ENCODE measurements around the gene SARDH. TPM values are rescaled to one million over a fixed set of nuclear protein-coding genes. Genes with fewer than 3 reads are reported as not detected.

The SARDH gene
- total RNA-seq, 1 donor from 2014 or later = 6.8 TPM

GRCh38 chr9:133635098-133635497 lies 103.1 kb downstream of the SARDH start:
- TF ChIP-seq CTCF (conservative IDR thresholded peaks at IDR 0.05) = no peak
- Mint-ChIP-seq H3K4me3 (no peak overlapping the region), H3K4me1 (ENCODE audit: unreplicated experiment) (peaks cover 25% of the 10 kb centered on the region), H3K27me3 (peaks cover 18% of the 10 kb centered on the region), H3K9me3 (no peaks in the 10 kb centered on the region), H3K27ac (no peak overlapping the region), H3K36me3 (no peaks in the 10 kb centered on the region)
- DNase-seq (ENCODE audit: extremely low spot score, unreplicated experiment) = no peak

- Mint-ChIP-seq H3K27ac (no peak overlapping the region), H3K27me3 (peaks cover 18% of the 10 kb centered on the region), H3K36me3 (no peaks in the 10 kb centered on the region), H3K9me3 (no peaks in the 10 kb centered on the region), H3K4me3 (no peak overlapping the region), H3K4me1 (ENCODE audit: unreplicated experiment) (peaks cover 25% of the 10 kb centered on the region)
- TF ChIP-seq CTCF (conservative IDR thresholded peaks at IDR 0.05) = no peak
- DNase-seq (ENCODE audit: extremely low spot score, unreplicated experiment) = no peak
These were observed 104.0 kb downstream of the SARDH start for GRCh38 chr9:133634081-133634691.

GRCh38 chr9:133633681-133634080 lies 104.5 kb downstream of the SARDH start:
- no peaks in the 10 kb centered on the region for H3K9me3 Mint-ChIP-seq
- H3K27ac Mint-ChIP-seq = no peak overlapping the region
- peaks cover 18% of the 10 kb centered on the region for H3K27me3 Mint-ChIP-seq
- TF ChIP-seq CTCF (conservative IDR thresholded peaks at IDR 0.05) = no peak
- peaks cover 25% of the 10 kb centered on the region for H3K4me1 Mint-ChIP-seq (ENCODE audit: unreplicated experiment)
- H3K36me3 Mint-ChIP-seq = no peaks in the 10 kb centered on the region
- DNase-seq (ENCODE audit: extremely low spot score, unreplicated experiment) = no peak
- no peak overlapping the region for H3K4me3 Mint-ChIP-seq

- TF ChIP-seq CTCF (conservative IDR thresholded peaks at IDR 0.05) = no peak
- no peak overlapping the region for H3K4me3 Mint-ChIP-seq
- DNase-seq (ENCODE audit: extremely low spot score, unreplicated experiment) = no peak
- H3K4me1 Mint-ChIP-seq (ENCODE audit: unreplicated experiment) = peaks cover 19% of the 10 kb centered on the region
- H3K9me3 Mint-ChIP-seq = no peaks in the 10 kb centered on the region
- no peak overlapping the region for H3K27ac Mint-ChIP-seq
- H3K27me3 Mint-ChIP-seq = peaks cover 17% of the 10 kb centered on the region
- H3K36me3 Mint-ChIP-seq = no peaks in the 10 kb centered on the region
These were observed 105.1 kb downstream of the SARDH start for GRCh38 chr9:133632806-133633680.

- peaks cover 17% of the 10 kb centered on the region for H3K4me1 Mint-ChIP-seq (ENCODE audit: unreplicated experiment)
- H3K36me3 Mint-ChIP-seq = no peaks in the 10 kb centered on the region
- DNase-seq (ENCODE audit: extremely low spot score, unreplicated experiment) = no peak
- TF ChIP-seq CTCF (conservative IDR thresholded peaks at IDR 0.05) = no peak
- H3K9me3 Mint-ChIP-seq = peaks cover 6% of the 10 kb centered on the region
- no peak overlapping the region for H3K27ac Mint-ChIP-seq
- H3K4me3 Mint-ChIP-seq = no peak overlapping the region
- peaks cover 27% of the 10 kb centered on the region for H3K27me3 Mint-ChIP-seq
These were observed 107.0 kb downstream of the SARDH start for GRCh38 chr9:133631111-133631510.

Measured in type B pancreatic cell (in vitro differentiated cells).